ENCODE measurements around the gene HNRNPR.
A peak's percentile ranks its signal among the peaks of the same experiment; 100 is the strongest.

The HNRNPR gene

GRCh38 chr1:23368562-23369334 lies 24.7 kb upstream of the HNRNPR start:
- DNase-seq (ENCODE audit: low spot score): peak; percentile 86

- peak; percentile 98 for DNase-seq (ENCODE audit: low spot score)
Measured at GRCh38 chr1:23367791-23368561, 23.9 kb upstream of the HNRNPR start.

DNA sequence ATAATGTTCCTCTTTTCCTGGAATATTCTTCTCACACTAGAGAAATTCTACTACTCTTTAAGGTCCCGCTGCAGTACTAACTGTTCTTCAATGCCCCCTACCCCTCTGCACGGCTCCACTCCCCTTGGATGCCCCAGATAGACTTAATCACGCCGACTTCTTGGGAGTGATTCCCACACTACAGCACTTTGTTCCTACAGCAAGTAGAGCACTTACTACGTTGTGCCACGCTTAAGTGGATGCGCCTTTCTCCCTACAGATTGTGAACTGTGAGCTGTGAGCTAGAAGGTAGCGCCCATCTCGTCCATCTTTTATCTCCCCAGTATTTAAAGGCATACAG lies 23.3 kb upstream of the HNRNPR start:
- no peak for DNase-seq (ENCODE audit: low spot score)

DNA sequence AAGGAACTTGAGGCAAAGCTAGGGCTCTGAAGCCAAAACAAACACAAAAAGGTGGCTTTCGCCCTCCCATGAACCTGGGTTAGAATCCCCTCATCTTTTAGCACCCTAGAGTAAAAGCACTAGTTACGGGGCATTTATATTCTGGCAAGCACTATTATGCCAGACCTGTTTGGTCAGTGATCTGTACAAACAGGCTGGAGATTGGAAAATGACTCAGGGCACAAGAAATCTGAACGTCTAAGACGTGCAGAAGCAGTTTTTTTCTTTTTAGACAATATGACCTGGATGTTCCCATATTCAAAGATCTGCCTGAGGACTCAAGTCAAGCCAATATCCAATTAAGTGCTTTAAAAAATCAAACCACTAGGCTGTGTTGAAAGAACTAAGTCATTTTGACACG lies 22.5 kb upstream of the HNRNPR start:
- DNase-seq (ENCODE audit: low spot score): no peak

- DNase-seq (ENCODE audit: low spot score): no peak
Measured at GRCh38 chr1:23366146-23366545, 22.1 kb upstream of the HNRNPR start.

DNA sequence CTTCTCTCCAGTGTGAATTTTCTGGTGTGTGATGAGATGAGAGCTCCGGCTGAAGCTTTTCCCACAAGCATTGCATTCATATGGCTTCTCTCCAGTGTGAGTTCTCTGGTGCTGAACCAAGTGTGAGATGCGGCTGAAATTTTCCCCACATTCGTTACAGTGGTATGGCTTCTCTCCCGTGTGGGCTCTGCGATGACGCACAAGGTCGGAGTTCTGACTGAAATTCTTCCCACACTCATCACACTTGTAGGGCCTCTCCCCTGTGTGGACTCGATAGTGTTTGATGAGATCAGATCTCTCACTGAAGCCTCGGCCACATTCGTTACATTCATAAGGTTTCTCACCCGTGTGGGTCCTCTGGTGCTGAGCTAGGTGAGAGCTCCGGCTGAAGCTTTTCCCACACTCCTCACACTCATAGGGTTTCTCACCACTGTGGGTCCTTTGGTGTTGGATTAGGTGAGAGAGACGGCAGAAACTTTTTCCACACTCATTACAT lies 18.2 kb upstream of the HNRNPR start:
- no peak for DNase-seq (ENCODE audit: low spot score)

GRCh38 chr1:23358310-23358875 lies 14.3 kb upstream of the HNRNPR start:
- no peak for DNase-seq (ENCODE audit: low spot score)

- peak; percentile 41 for DNase-seq (ENCODE audit: low spot score)
Measured at GRCh38 chr1:23357138-23357908, 13.2 kb upstream of the HNRNPR start.

GRCh38 chr1:23356471-23357137 lies 12.5 kb upstream of the HNRNPR start:
- DNase-seq (ENCODE audit: low spot score): no peak

DNA sequence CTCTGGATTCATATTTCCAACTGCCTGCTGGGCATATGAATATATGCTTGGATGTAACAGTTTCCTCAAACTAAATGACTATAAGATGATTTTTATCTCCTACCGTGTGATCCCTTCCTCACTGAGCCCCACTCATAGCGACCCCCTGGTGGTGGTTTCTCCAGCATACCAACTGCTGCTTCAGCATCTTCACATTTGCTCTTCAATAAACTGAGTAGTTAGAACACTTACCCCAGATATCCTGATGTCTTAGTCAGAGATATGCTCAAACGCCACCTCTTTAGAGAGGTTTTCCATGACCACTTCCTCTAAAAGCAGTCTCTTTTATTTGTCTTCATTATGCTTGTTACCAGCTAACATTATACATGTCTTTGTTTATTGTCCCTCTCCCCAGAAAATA lies 10.2 kb upstream of the HNRNPR start:
- no peak for DNase-seq (ENCODE audit: low spot score)

GRCh38 chr1:23352096-23352695 lies 8.1 kb upstream of the HNRNPR start:
- DNase-seq (ENCODE audit: low spot score): no peak

DNA sequence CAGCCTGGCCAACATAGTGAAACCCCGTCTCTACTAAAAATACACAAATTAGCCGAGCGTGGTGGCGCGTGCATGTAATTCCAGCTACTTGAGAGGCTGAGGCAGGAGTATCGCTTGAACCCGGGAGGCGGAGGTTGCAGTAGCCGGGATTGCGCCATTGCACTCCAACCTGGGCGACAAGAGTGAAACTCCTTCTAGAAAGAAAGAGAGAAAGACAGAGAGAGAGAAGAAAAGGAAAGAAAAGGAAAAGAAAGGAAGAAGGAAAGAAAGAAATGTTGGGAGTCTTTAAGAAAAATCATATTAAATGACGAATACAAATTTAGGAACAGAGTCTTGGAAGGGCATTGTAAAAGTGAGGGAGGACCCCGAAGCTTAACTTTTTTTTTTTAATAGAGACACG lies 1.8 kb upstream of the HNRNPR start:
- no peak for DNase-seq (ENCODE audit: low spot score)

GRCh38 chr1:23344987-23345472 lies 946 bp upstream of the HNRNPR start:
- peak; percentile 14 for DNase-seq (ENCODE audit: low spot score)

DNA sequence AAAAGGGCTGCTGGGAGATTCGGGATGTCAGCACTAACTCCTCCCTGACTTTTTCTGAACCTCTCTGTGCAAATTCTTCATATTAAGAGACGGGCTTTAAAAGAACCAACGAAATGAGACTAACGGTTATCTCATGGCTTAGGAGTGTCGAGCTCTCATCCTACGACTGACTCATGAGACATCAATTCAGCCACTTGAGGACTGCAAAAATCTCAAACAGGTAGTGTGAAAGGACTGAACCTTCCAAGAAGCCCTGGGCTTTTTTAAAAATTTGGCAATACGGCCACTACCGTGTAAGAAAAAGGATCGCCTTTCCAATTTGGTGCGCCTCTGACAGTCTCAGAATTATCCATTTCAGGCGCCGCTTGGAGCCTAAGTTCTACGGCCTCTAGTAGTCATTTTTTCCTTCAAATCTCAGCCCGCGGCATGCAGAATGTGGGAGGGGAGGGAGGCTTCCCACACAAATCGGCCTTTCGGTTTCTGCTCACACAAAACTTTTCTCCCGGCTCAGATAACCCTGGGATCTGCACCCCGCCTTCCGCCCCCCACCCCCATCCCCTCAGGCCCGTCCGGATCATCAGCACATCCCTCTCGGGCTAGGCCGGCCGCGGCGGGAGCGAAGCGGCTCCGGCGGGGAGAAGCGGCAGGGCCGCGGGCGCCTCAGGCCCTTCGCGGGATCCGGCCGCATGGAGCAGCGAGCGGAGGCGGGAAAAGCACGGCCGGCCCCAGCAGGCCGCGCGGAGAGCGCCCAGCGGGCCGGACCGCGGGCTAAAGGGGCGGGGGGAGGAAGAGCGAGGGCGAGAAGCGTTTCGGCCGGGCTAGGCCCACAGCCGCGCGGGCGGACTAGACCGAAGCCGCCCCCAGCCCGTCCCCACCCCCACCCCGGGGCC lies 618 bp downstream of the HNRNPR start:
- peak; percentile 47 for DNase-seq (ENCODE audit: low spot score)

- DNase-seq (ENCODE audit: low spot score): no peak
Measured at GRCh38 chr1:23341931-23342692, 2.0 kb downstream of the HNRNPR start.

DNA sequence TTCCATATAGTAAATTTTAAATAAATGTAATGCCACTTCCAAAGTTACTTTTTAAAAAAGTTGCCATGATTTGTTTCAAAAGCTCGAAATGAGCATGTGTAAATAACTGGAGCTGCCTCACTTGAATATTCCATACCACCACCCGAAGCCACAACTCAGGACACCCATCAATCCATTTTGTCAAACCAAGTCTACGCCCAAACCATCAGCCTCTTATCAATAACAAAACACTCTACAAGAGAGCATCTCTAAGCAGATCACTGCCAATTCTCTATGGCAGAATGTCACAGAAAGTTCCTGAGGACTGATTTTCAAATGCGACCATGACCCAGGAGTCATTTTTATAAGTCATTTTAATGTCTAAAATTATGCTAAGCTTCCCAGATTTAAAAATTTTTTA lies 4.5 kb downstream of the HNRNPR start:
- no peak for DNase-seq (ENCODE audit: low spot score)

DNA sequence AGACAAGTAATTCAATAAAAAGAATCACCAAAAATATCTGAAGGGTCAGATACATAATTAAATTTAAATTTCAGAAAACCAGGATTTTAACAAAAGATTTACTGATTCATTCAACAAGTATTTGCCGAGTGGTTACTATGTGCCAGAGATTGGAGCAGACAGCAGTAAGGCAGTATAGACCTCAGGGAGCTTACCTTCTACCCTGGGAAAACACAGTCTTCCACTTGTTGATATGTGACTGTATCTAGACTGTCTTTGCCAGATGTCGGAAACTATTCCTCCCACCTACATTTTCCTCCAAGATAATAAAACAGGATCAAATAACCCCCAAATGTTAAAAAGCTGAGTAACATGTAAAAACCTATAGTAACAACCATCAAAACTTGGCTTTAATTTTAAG lies 6.2 kb downstream of the HNRNPR start:
- no peak for DNase-seq (ENCODE audit: low spot score)

DNA sequence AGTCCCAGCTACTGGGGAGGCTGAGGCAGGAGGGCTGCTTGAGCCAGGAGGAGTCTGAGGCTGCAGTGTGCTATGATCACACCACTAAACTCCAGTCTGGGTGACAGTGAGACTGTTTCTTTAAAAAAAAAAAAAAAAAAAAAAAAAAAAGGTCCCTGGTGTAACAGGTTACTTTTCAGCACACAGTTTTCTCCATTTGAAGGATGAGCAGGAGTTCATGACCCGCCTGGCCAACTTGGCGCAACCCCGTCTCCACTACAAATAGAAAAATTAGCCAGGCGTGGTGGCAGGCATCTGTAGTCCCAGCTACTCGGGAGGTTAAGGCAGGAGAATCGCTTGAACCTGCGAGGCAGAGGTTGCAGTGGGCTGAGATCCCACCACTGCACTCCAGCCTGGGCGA lies 12.4 kb downstream of the HNRNPR start:
- DNase-seq (ENCODE audit: low spot score): no peak

GRCh38 chr1:23330846-23331245 lies 13.2 kb downstream of the HNRNPR start:
- no peak for DNase-seq (ENCODE audit: low spot score)
